CD14-positive monocyte (primary cell): Measurements from ENCODE around the gene ELF1. TPM values are rescaled to one million over a fixed set of nuclear protein-coding genes. Genes with fewer than 3 reads are reported as not detected.
A peak's percentile ranks its signal among the peaks of the same experiment; 100 is the strongest.

ENCODE experiments used
- DNase-seq, 3 donors: peaks; one replicate each; pipeline ENCODE4 v3.0.0-alpha.2; 2011 to 2022
- H2AFZ ChIP-seq: 2 replicates; pipeline ENCODE4 v1.6.0; 2012; ENCODE audit warnings: mild to moderate bottlenecking, low read depth, low read length, inconsistent platforms; ENCODE audit not compliant: insufficient read depth, poor library complexity, severe bottlenecking
- H3K27ac ChIP-seq, 2 donors: 1 replicate in 1 of 2; 2 replicates in 1 of 2; pipeline ENCODE4 v1.5.1; 2012 to 2013; ENCODE audit warnings: low read length in 2 of 2, control low read depth in 1 of 2, inconsistent platforms in 1 of 2, low read depth in 1 of 2, mild to moderate bottlenecking in 1 of 2
- H3K27me3 ChIP-seq, 2 donors: one replicate each; pipeline versions ENCODE4 v1.6.0 to v1.6.1; 2011 to 2013; ENCODE audit warnings: low read length in 2 of 2; ENCODE audit not compliant: control insufficient read depth in 2 of 2, insufficient read depth in 2 of 2
- H3K36me3 ChIP-seq, 2 donors: replicated peaks in 1 of 2; 1 replicate in 1 of 2; 2 replicates in 1 of 2; pipeline versions ENCODE4 v1.5.1 to v1.6.1; 2012 to 2013; ENCODE audit warnings: low read length in 2 of 2, control low read depth in 1 of 2, inconsistent platforms in 1 of 2, mild to moderate bottlenecking in 1 of 2; ENCODE audit not compliant: insufficient read depth in 2 of 2, control insufficient read depth in 1 of 2
- H3K4me1 ChIP-seq, 2 donors: 1 replicate in 1 of 2; 2 replicates in 1 of 2; pipeline versions ENCODE4 v1.5.1 to v1.6.1; 2012 to 2013; ENCODE audit warnings: low read length in 2 of 2, control low read depth in 1 of 2, inconsistent platforms in 1 of 2, mild to moderate bottlenecking in 1 of 2, moderate library complexity in 1 of 2; ENCODE audit not compliant: insufficient read depth in 2 of 2, control insufficient read depth in 1 of 2
- H3K4me2 ChIP-seq: replicated peaks from 2 replicates; pipeline ENCODE3; 2012; ENCODE audit warnings: low read length, moderate library complexity, mild to moderate bottlenecking; ENCODE audit not compliant: poor library complexity, severe bottlenecking; ENCODE audit errors: extremely low read depth
- H3K4me3 ChIP-seq, 3 experiments: fragments of 200-600 bp in 1 of 3; sonication (generic) in 1 of 3; replicated peaks in 1 of 3; 1 replicate in 2 of 3; 2 replicates in 1 of 3; pipeline ENCODE4 v1.5.1; 2011 to 2013; ENCODE audit warnings: low read length in 3 of 3, mild to moderate bottlenecking in 3 of 3, control low read depth in 2 of 3, low read depth in 2 of 3, inconsistent platforms in 1 of 3, moderate library complexity in 1 of 3
- H3K79me2 ChIP-seq: 2 replicates; pipeline ENCODE4 v1.6.0; 2012; ENCODE audit warnings: mild to moderate bottlenecking, control low read depth, inconsistent platforms, low read length, moderate library complexity; ENCODE audit not compliant: insufficient read depth
- H3K9ac ChIP-seq: 2 replicates; pipeline ENCODE4 v1.6.0; 2017; ENCODE audit warnings: low read length, mild to moderate bottlenecking; ENCODE audit not compliant: insufficient read depth, poor library complexity, severe bottlenecking
- H3K9me3 ChIP-seq, 2 donors: replicated peaks in 1 of 2; 1 replicate in 1 of 2; 2 replicates in 1 of 2; pipeline versions ENCODE4 v1.5.1 to v1.6.1; 2012 to 2013; ENCODE audit warnings: low read length in 2 of 2, control low read depth in 1 of 2; ENCODE audit not compliant: control insufficient read depth in 1 of 2, insufficient read depth in 1 of 2
- H4K20me1 ChIP-seq: 2 replicates; pipeline ENCODE4 v1.6.0; 2012; ENCODE audit warnings: mild to moderate bottlenecking, low read length, control low read depth, moderate library complexity; ENCODE audit not compliant: insufficient read depth
- H3K27ac Mint-ChIP-seq, 7 donors: one replicate each; pipeline ENCODE4 v1.8.0; 2020; ENCODE audit warnings: mild to moderate bottlenecking in 7 of 7, mixed read lengths in 7 of 7, moderate library complexity in 6 of 7, inconsistent platforms in 2 of 7
- H3K27me3 Mint-ChIP-seq, 3 donors: one replicate each; pipeline ENCODE4 v1.8.0; 2021 to 2022; ENCODE audit warnings: low read depth in 3 of 3, mild to moderate bottlenecking in 3 of 3, mixed read lengths in 3 of 3, moderate library complexity in 3 of 3, inconsistent platforms in 1 of 3
- H3K36me3 Mint-ChIP-seq, 2 donors: one replicate each; pipeline ENCODE4 v1.8.0; 2020; ENCODE audit warnings: mixed read lengths in 2 of 2, inconsistent platforms in 1 of 2, mild to moderate bottlenecking in 1 of 2
- H3K4me1 Mint-ChIP-seq: one replicate; pipeline ENCODE4 v1.8.0; 2020; ENCODE audit warnings: mild to moderate bottlenecking, mixed read lengths
- H3K4me3 Mint-ChIP-seq, 2 donors: one replicate each; pipeline ENCODE4 v1.8.0; 2020; ENCODE audit warnings: mild to moderate bottlenecking in 2 of 2, mixed read lengths in 2 of 2, moderate library complexity in 1 of 2
- H3K9me3 Mint-ChIP-seq, 7 donors: one replicate each; pipeline ENCODE4 v1.8.0; 2020 to 2022; ENCODE audit warnings: mixed read lengths in 7 of 7, mild to moderate bottlenecking in 6 of 7, moderate library complexity in 6 of 7, inconsistent platforms in 2 of 7
- CTCF ChIP-seq: fragments of 200-600 bp; IDR thresholded peaks from one replicate; pipeline ENCODE4 v1.8.0; 2022; ENCODE audit warnings: antibody characterized with exemption, mild to moderate bottlenecking
- WGBS: methylation state at CpG from one replicate; pipeline ENCODE4 v1.1.5; 2013; ENCODE audit warnings: missing lambda C conversion rate; ENCODE audit not compliant: insufficient coverage; 5-methylcytosine and 5-hydroxymethylcytosine counted together
- intact Hi-C, 2 donors: fragments of 100-400 bp; cut with micrococcal nuclease; formaldehyde crosslinking; loops; one replicate each; pipeline versions ENCODE4 v1.15.0 to v1.15.1; 2023
- polyA plus RNA-seq, 3 donors: library from polyadenylated mRNA; depleted of rRNA in 1 of 3; unstranded in 2 of 3; stranded (reverse) in 1 of 3; fragments of 300-500 nt in 2 of 3; fragments of >200 nt in 1 of 3; fragmentation: Illumina TruSeq in 2 of 3; gene quantifications; 1 replicate in 2 of 3; 2 replicates in 1 of 3; pipeline ENCODE4 v1.2.3, GENCODE V29; 2012 to 2021

ELF1 gene
- polyA plus RNA-seq, 3 donors = 63.1 to 83.3 (median 83.3) TPM

GRCh38 chr13:41061075-41061913 lies 42.2 kb upstream of the ELF1 start, which contains the start of gene WBP4:
WBP4 (plus strand) TSS chr13:41061509; CDS start chr13:41061674, 165 bp downstream.
- Histone ChIP-seq H3K4me3 (peak within 1 kb of the TSS; percentile 57 to 99 (median 82)), H4K20me1 (peaks cover 40% of the 10 kb centered on the region), H3K79me2 (peaks cover 85% of the 10 kb centered on the region), H3K36me3 (peaks cover 18 to 26% of the 10 kb centered on the region in 2 donors), H3K4me2 (peak within 1 kb of the TSS; percentile 87), H3K9me3 (no peaks in the 10 kb centered on the region), H3K4me1 (peaks cover 26 to 46% of the 10 kb centered on the region in 2 donors), H3K27me3 (no peaks in the 10 kb centered on the region), H3K27ac (peak within 1 kb of the TSS; percentile 96), H2AFZ (peak within 1 kb of the TSS; percentile 89), H3K9ac (peak within 1 kb of the TSS; percentile 95)
- peaks cover 0 to 2% (median 0%) of the 10 kb centered on the region in 7 donors for H3K9me3 Mint-ChIP-seq
- TF ChIP-seq CTCF = no peak
- intact Hi-C loops = loop anchor here (2.0 to 10.0 kb wide), 5 partner anchors 42 to 276 kb away; partner anchors contain the start of genes ELF1 (in 1 of the 2), KBTBD6 (in 1 of the 2) and SLC25A15 (in 1 of the 2)
- H3K36me3 Mint-ChIP-seq = peaks cover 26 to 37% of the 10 kb centered on the region in 2 donors
- H3K27me3 Mint-ChIP-seq = peaks cover 0 to 3% (median 3%) of the 10 kb centered on the region in 3 donors
- H3K27ac Mint-ChIP-seq = peak within 1 kb of the TSS; percentile 98 to 100 (median 100)
- peak within 1 kb of the TSS; percentile 98 to 100 for H3K4me3 Mint-ChIP-seq
- peaks cover 35% of the 10 kb centered on the region for H3K4me1 Mint-ChIP-seq
- under 1% methylated on average over 61 of the region's 71 CpGs for WGBS
- DNase-seq = peak; percentile 82 to 93 (median 92)

- Histone ChIP-seq H3K27me3 (no peaks in the 10 kb centered on the region), H3K4me2 (peak overlapping the region; percentile 87), H3K9ac (peak overlapping the region; percentile 95), H3K36me3 (peaks cover 12 to 20% of the 10 kb centered on the region in 2 donors), H3K9me3 (no peaks in the 10 kb centered on the region), H3K4me3 (peak overlapping the region; percentile 57 to 99 (median 82)), H3K27ac (peak overlapping the region; percentile 96), H4K20me1 (peaks cover 44% of the 10 kb centered on the region), H3K79me2 (peaks cover 86% of the 10 kb centered on the region), H3K4me1 (peaks cover 26 to 48% of the 10 kb centered on the region in 2 donors), H2AFZ (peak overlapping the region; percentile 89)
- Mint-ChIP-seq H3K36me3 (peaks cover 23 to 31% of the 10 kb centered on the region in 2 donors), H3K27ac (peak overlapping the region; percentile 98 to 100 (median 100)), H3K27me3 (peaks cover 0 to 3% (median 3%) of the 10 kb centered on the region in 3 donors), H3K4me3 (peak overlapping the region; percentile 98 to 100), H3K4me1 (peaks cover 39% of the 10 kb centered on the region), H3K9me3 (peaks cover 0 to 2% (median 0%) of the 10 kb centered on the region in 7 donors)
- peak; percentile 71 to 85 (median 77) for DNase-seq
- TF ChIP-seq CTCF = no peak
- intact Hi-C loops = loop anchor here (2.0 to 10.0 kb wide), 5 partner anchors 42 to 276 kb away; partner anchors contain the start of genes ELF1 (in 1 of the 2), KBTBD6 (in 1 of the 2) and SLC25A15 (in 1 of the 2)
- WGBS = under 1% methylated on average over 32 of the region's 35 CpGs
Observed at GRCh38 chr13:41060724-41061074, 41.6 kb upstream of the ELF1 start.
